Stimulated activated CD8-positive, alpha-beta memory T cell treated with anti-CD3 and anti-CD28 coated beads, Interleukin-12 subunit alpha, Interleukin-12 subunit beta, amount 100 ng/mL, for 24 hours (primary cell): Measurements from ENCODE around the gene FOXO1.

Experiments used
- DNase-seq: peaks from one replicate; pipeline ENCODE4 v3.0.0-alpha.2; 2020; ENCODE audit errors: extremely low read depth

FOXO1 gene

GRCh38 chr13:40506592-40507446 is 159.6 kb downstream of the FOXO1 start:
- DNase-seq = no peak
